Adrenal gland (tissue), 5 donors: Measurements from ENCODE around the gene FBXL7.

Source experiments
- POLR2A ChIP-seq, 2 donors: fragments of 450-650 bp; IDR thresholded peaks; one replicate each; pipeline ENCODE4 v1.6.1; 2017; ENCODE audit warnings: antibody characterized with exemption in 2 of 2, mild to moderate bottlenecking in 2 of 2, moderate library complexity in 1 of 2
- TF ChIP-seq, protein P1 (sequence below), 6 experiments: fragments of 450-650 bp in 4 of 6; fragments of 200-600 bp in 2 of 6; sonication (generic) in 1 of 6; IDR thresholded peaks; 1 replicate in 5 of 6; 2 replicates in 1 of 6; pipeline versions ENCODE4 v1.5.1 to v1.8.0; 2016 to 2021; ENCODE audit warnings: antibody characterized with exemption in 6 of 6, mild to moderate bottlenecking in 2 of 6, moderate library complexity in 1 of 6
- donor health status: DM: no; HTN: no; CAD: no.

- TF ChIP-seq, protein P1, sequence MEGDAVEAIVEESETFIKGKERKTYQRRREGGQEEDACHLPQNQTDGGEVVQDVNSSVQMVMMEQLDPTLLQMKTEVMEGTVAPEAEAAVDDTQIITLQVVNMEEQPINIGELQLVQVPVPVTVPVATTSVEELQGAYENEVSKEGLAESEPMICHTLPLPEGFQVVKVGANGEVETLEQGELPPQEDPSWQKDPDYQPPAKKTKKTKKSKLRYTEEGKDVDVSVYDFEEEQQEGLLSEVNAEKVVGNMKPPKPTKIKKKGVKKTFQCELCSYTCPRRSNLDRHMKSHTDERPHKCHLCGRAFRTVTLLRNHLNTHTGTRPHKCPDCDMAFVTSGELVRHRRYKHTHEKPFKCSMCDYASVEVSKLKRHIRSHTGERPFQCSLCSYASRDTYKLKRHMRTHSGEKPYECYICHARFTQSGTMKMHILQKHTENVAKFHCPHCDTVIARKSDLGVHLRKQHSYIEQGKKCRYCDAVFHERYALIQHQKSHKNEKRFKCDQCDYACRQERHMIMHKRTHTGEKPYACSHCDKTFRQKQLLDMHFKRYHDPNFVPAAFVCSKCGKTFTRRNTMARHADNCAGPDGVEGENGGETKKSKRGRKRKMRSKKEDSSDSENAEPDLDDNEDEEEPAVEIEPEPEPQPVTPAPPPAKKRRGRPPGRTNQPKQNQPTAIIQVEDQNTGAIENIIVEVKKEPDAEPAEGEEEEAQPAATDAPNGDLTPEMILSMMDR (IDR thresholded peaks at IDR 0.05): no peak
- TF ChIP-seq POLR2A (IDR thresholded peaks at IDR 0.05): no peak
Measured at GRCh38 chr5:15682122-15682521, 182.1 kb downstream of the FBXL7 start.
